Renal cortex interstitium (tissue), 11 donors: ENCODE results near the gene ZFP3. TPM values are rescaled to one million over a fixed set of nuclear protein-coding genes. Genes with fewer than 3 reads are reported as not detected.
"Not testable (repeated sequence)": the region's sequence is repeated elsewhere in the genome, so short reads cannot be mapped to it uniquely, and the experiment has no call there.

Experiments
- DNase-seq, 11 donors: peaks; one replicate each; pipeline ENCODE4 v3.0.0-alpha.2; 2013; ENCODE audit warnings: low read depth in 9 of 11, low spot score in 4 of 11; ENCODE audit errors: extremely low read depth in 1 of 11
- polyA plus RNA-seq, 3 donors: library from polyadenylated mRNA; unstranded; fragments of 120-200 nt; gene quantifications; one replicate each; pipeline ENCODE4 v1.2.1, GENCODE V29; 2013; ENCODE audit not compliant: insufficient read length in 3 of 3

Gene ZFP3
- polyA plus RNA-seq, 3 donors = 13.9 to 16.7 (median 14.9) TPM

DNA sequence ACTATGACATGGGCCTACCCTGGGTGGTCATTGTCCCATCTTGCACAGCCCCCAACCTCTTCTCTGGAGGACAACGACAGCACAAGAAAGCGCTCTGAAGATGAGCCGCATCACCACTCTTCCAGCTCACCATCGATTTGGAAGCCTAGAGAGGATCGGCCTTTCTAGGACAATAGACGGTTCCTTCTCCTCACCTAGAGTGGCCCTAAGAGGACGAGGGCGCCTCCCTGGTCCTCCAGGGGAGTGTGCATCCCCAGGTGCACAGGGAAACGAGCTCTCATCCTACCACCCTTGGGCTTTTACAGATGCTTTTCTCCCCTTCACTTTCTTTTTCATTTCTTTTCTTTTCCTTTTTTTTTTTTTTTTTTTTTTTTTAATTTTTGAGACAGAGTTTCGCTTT, 22.7 kb upstream of the ZFP3 start:
- DNase-seq = no peak

DNA sequence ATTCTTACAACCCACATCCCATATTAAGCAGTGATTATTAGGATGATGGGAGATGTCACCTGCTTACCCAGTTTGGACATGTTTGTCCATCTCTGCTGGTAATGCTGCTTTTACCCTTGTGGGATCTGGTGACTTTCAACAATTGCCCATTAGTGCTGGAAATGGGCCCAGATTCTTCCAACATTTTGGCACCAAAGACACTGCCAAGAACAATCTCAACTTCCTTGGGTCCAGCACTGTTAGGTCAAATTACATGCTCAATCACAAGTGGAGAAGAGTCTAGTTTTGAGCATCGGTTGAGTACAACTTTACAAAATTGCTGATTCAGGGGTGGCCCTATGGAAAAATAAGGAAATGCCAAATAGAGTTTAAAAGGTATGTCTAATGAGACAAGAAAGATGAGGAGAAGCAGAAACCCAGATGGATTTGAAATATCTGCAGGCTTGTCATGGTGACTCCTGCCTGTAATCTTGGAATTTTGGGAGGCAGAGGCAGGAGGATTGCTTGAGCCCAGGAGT, 13.0 kb upstream of the ZFP3 start:
- DNase-seq = no peak

DNA sequence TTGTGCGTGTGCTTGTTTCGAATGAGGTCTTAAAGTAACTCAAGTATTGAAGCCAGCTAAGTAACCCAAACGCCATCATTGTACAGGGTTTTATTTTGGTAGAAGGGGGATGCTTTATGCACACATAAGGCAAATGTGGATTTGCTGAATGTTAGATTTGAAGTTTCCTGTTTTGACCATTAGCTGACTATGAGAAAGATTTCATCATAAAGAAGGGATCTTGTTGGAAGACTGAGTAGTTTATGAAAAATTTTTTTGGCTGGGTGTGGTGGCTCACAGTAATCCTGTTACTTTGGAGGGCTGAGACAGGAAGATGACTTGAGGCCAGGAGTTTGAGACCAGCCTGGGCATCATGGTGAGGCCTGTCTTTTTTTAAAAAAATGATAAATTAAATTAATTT, 10.0 kb upstream of the ZFP3 start:
- DNase-seq = no peak

DNA sequence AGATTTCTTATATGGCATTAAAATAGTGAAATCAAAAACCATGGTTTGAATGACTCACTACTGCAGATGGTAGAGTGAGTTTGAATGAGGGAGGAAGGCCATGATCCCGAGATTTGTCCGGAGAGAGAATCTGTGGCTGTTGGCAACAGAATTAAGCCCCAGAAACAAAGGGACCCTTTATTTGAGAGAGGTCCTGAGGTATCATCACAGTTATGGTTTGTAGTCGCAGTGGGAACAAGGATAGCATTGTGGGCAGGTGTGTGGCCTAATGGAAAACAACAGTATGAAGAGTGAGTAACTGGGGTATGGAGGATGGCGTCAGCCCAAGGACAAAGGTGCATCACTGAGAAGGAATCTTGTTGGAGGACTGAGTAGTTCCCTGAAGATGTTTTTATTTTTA, 8.5 kb upstream of the ZFP3 start:
- DNase-seq = no peak

DNA sequence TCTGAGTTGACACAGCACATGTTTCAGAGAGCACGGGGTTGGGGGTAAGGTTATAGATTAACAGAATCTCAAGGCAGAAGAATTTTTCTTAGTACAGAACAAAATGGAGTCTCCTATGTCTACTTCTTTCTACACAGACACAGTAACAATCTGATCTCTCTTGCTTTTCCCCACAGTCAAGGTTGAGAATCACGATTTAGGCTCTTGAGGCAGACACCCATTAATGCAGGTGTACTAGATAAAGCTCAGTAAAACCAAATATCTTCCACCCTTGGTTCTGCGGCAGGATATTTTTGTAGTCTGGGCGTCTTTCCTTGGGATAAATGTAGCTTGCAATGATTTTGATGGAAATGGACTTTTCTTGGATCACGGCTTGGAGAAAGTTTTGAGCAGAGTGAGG, 2.8 kb upstream of the ZFP3 start:
- DNase-seq = not testable (repeated sequence)

DNA sequence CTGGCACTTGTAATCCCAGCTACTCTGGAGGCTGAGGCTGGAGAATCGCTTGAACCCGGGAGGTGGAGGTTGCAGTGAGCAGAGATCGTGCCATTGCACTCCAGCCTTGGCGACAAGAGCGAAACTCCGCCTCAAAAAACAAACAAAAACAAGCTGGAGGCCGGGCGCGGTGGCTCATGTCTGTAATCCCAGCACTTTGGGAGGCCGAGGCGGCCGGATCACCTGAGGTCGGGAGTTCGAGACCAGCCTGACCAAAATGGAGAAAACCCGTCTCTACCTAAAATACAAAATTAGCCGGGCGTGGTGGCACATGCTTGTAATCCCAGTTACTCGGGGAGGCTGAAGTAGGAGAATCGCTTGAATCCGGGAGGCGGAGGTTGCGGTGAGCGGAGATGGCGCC, 992 bp upstream of the ZFP3 start:
- DNase-seq = not testable (repeated sequence)

DNA sequence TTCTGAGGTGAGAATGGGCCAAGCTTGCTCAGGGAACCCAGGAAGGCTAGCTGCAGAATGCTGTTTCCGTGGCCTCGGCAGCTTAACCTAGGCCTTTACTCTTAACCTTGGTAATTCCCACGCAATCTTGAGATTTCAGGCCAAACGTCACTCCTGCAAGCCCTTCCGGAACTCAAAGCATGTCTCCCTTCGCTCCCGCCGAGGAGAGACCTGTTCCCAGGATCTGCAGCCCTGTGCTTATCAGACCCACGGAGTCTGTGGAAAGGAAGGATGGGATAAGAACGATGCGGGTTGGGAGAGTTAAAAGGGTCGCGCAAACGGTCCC, 524 bp upstream of the ZFP3 start:
- DNase-seq = peak in 1 of 11 donors; percentile 10

DNA sequence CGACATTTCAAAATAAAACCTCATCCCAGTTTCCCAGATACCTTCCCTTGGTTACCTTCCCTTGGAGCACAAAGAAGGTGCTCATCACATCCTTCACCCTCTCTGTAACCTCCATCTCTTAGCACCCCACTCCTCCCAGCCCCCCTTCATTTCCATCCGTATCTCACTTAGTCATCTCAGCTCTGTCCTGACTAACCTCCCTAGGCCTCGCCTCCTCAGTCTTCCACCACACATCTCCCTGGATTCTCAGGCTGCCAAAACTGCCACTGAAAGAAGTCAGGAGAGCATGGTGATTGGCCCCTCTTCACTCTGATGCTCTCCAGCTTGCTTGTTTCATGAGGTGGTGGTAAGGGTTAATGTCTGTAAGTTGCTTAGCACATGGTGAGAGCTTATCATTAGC, 2.3 kb downstream of the ZFP3 start:
- DNase-seq = no peak

DNA sequence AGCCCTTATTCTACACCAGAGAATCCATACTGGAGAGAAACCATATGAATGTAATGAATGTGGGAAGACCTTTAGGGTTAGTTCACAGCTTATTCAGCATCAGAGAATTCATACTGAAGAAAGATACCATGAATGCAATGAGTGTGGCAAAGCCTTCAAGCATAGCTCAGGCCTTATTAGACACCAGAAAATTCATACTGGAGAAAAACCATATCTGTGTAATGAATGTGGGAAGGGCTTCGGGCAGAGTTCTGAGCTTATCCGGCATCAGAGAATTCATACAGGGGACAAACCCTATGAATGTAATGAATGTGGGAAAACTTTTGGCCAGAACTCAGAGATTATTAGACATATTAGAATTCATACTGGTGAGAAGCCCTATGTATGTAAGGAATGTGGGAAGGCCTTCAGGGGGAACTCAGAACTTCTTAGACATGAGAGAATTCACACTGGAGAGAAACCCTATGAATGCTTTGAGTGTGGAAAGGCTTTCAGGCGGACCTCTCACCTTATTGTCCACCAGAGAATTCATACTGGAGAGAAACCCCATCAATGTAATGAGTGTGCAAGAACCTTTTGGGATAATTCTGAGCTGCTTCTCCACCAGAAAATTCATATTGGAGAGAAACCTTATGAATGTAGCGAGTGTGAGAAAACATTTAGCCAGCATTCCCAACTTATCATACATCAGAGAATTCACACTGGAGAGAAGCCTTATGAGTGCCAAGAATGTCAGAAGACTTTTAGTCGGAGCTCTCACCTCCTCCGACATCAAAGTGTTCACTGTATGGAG, 14.1 kb downstream of the ZFP3 start:
- no peak for DNase-seq

DNA sequence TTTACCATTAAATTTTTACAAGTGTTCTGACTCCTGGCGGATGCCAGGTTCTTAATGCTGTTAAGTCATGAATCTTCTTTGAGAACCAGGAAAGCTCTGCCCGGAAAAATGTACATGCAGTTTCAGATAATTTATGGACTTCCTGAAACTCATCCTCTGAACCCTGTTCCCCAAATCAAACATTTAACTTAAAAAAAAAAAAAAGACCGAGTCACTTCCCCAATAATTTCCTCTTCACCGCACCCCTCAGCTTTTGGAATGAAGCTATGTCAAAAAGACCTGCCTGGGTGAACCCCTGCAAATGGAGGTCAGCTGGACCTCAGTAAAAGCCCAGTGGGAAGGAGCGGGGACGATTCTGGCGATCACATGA, 18.4 kb downstream of the ZFP3 start:
- DNase-seq = no peak

DNA sequence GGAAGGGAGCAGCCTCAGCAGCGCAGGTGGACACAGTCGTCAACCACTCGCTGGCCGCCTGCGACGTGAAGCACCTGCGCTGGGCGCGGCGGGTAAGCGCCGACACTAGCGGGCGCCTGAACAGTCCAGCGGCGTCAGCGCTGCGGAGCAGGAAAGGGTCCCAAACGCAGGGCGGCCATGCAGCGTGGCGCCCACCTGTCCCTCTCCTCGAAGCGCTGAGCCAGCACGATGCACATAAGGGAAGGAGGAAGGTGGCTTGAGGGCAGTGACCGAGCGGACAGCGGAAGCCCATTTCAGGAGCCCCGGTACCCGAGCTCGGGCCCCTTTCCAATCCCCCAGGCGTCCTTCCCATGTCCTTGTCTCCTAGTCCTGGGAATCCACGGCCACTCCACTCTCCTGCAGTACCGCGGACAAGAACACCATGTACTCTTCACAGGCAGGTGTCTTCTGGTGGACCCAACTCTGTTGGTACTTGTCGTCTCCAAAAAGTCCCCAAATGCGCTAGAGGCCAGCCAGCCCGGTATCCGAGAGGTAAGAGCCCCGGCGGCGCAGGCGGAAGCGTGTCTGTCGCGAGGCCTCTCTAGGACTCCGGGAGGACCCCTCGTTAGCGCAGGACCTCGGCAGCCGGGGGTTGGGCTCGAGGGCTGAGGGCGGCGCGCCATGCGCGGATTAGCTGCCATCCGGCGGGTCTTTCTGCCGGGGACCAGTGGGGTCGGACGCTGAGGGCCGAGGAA, 19.0 kb downstream of the ZFP3 start:
- peak in 9 of 11 donors; percentile 64 to 78 (median 72) for DNase-seq

DNA sequence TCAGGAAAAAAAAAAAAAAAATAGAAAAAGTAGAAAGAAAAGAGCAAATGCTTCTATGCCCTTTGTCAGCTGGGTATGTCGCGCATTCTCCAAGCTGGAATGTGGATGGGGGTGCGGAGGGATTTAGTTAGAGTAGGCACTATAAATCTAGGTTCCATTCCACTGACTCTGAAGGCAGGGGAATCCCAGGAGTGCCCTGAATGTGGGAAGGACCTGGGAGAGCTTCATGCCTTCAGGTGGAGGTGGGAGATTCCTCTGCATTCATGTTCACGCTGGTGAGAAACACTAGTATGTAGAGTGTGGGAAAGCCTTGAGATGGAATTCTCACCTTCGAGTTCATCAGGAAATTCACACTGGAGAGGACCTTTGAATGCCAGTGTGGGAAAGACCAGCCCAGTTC, 21.0 kb downstream of the ZFP3 start:
- peak in 1 of 11 donors; percentile 21 for DNase-seq

DNA sequence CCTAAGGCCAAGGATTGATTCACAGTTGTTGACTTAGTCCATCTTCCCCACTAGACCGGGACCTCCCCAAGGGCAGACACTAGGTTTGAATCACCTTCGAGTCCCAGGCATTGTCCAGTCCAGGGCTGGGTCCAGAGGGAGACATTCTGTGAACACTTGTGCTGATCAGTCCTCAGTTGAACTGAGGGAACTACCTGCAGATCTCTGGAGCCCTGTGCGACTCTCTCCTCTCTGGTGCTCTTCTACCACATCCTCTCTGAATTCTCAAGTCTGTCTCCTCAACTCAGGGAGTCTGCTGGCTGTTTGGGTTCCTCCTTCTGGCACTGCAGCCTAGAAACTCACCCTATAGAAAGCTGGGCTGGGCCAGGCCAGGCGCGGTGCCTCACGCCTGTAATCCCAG, 22.6 kb downstream of the ZFP3 start:
- DNase-seq = no peak

DNA sequence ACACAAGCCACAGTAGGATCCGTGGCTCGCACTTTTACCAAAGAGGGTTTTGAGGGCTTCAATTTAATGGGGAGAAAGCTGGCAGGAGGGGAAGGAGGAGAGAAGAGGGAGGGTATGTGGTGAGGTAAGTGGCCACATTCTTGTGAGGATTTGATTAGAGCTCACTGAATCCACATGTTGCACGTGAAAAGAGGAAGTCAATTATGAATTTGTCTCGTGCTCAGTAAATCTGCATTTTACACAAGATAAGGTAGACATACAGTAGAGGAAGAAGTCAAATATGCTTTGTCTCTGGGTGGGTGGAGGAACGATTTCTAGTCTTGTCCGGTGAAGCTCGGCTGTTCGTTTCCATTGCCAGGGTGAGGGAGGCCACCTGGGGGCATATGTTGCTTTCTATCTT, 32.5 kb downstream of the ZFP3 start:
- no peak for DNase-seq

DNA sequence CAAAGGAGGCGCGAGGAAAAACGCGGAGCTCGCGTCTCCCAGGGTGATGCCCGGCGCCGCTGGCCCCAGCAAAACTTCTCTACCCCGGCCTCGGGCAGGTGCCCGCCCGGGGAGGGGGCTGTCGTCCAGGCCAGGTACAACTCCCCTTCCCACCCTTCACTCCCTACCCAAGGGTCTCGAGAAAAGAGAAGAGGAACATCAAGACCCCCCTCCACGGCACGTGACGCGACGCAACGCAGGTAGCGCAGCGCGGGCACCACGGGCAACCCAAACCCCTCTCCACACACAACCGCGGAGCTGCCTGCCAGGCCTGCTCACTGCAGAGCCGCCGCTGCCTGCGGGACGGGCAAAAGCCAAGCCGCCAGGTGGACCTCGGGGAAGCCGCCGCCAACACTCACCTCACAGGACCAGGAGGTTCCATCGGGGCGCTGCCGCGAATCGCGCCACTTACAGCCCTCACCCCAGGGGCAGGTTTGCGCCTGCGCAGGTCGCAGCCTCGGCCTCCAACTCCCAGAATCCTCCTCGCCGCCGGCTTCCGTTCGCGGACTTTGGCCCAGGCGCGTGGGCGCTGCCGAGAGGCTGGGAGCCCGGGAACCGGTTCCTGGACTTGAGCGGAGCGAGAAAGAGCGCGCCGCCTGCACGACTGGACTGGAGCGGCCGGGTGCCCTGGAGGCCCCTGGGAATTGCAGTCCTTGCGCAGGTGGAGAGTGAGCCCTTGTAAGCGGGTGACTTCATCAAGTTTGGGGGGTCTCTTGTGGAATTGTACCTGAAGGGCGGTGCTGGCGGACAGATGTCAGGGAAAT, 33.3 kb downstream of the ZFP3 start, which contains the start of gene ZNF232:
Gene ZNF232, minus strand, starts transcription at position 477 of the 803 bp plus-strand sequence. Its CDS starts 56 bp downstream, at position 421.
- DNase-seq = peak; percentile 83 to 95 (median 93)

DNA sequence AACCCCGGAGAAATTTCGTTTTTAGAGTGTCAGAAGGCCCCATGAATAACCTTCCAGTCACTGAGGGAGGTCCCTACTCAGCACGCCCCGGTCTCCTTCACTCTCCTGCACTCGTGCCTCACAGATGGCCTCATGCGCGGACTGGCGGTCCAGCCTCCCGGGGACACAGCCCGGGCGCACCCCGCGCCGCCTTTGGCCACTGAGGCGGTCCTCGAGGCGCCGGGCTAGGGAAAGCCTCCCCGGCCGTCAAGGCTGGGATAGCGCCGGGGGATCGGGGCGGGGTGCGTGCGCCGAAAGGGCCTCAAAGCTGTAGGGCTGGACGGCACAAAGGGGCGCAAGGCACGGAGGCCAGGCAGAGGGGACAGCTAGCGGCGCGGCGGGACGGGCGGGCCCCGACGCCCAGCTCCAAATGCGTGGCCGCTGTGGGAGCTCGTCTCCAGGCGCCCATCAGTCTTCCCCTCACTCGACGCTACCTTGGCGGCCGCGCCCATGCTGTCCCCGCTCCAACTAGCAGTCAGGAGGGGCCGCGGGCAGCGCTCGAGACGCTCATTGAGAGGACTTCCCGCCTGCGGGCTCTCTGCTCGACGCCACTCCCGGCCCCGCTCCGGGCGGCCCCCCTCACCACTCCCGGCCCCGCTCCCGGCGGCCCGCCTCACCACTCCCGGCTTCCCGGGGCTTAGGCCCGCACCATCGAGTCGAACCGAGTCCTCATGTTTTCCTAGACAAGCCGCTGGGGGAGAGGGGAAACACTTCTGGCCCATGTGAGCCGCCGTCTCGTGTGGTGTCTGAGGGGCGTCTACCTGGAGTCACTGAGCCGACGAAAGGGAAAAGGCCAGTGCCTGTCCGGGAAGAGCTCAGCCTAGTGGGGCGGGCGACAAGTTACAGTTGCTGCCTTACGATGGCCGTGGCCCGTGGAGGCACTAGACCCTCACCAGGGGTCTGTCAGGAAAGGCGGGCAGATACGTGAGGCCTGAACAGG, 37.7 kb downstream of the ZFP3 start, which contains the start of gene USP6:
Gene USP6, plus strand, starts transcription at position 360 of the 979 bp plus-strand sequence. CDS start 14,336 bp downstream, outside the sequence.
- peak in 2 of 11 donors; percentile 32 to 68 for DNase-seq

DNA sequence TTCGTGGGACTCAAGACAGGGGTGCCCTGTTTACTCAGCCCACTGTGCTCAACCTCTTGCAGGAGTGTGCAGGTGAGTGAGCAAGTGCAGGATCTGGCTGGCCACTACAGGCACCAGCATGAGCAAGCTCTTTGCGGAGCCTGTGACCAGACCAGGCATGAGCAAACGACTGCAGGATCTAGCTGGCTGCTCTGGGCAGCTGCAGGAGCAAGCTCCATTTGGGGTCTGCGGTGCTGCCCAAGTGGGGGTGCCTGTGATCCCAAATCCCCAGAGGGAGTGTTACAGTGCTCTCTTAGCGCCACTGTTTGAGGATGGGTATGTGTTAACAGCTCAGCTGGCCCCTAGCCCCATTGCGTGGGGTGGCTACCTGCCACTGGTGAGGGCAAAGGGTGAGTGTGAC, 40.0 kb downstream of the ZFP3 start:
- DNase-seq = no peak

DNA sequence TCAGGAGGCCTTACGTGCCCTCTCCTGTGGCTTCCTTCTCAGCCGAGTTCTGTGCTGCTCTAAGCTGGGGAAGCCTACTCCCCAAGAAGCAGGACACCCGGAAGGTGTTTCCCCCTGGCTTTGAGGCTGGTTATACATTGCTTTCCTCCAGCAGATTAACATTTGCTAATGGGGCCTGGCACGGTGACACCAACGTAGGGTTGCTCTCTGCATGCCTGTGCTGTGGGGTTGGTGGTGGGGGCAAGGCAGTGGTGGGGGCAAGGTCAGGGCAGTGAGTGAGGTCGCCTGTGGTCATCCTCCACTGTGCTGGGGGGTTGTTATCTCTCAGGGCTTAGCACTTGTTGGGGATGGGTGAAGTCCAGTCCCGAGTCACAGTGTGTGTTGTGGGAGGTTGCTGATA, 41.8 kb downstream of the ZFP3 start:
- DNase-seq = no peak
